GM12878 (cell line): ENCODE results near the gene MS4A7. TPM values are rescaled to one million over a fixed set of nuclear protein-coding genes. Genes with fewer than 3 reads are reported as not detected.

Source experiments
- ATAC-seq: fragments of 200-7000 bp; cut with Tn5 transposase; 3 replicates; pipeline ENCODE4 v1.9.1; 2020; ENCODE audit warnings: mild to moderate bottlenecking, moderate library complexity
- BruUV-seq: library from RNA; stranded (reverse); fragments of 400-500 nt; replicated peaks from 2 replicates; lab custom pipeline; 2021; lab: Mats Ljungman, UMichigan
- CTCF ChIA-PET: fragments of 300-600 bp; sonication (Branson Sonifier 250); formaldehyde crosslinking; extraction: SDS; loops from one replicate; lab custom pipeline; 2021; ENCODE audit warnings: inconsistent platforms; lab: Yijun Ruan, JAX
- POLR2A ChIA-PET: fragments of 350-600 bp; formaldehyde crosslinking; extraction: SDS; loops from one replicate; lab custom pipeline; 2021; ENCODE audit warnings: inconsistent platforms; lab: Charles Lee
- RAD21 ChIA-PET: fragments of 300-600 bp; sonication (Branson Sonifier 250); formaldehyde crosslinking; loops from one replicate; lab custom pipeline; 2023; ENCODE audit warnings: antibody characterized with exemption; ENCODE audit not compliant: unreplicated experiment; lab: Charles Lee
- SMC1A ChIA-PET: fragments of 300-600 bp; sonication (Branson Sonifier 250); formaldehyde crosslinking; loops from one replicate; lab custom pipeline; 2023; ENCODE audit not compliant: unreplicated experiment, uncharacterized antibody; lab: Charles Lee
- DNase-seq: peaks from one replicate; pipeline ENCODE4 v3.0.0-alpha.2; 2011; ENCODE audit warnings: low read depth, low spot score
- FAIRE-seq: peaks from 3 replicates; lab custom pipeline; 2011; peaks lifted over from hg19 to GRCh38; lab: Jason Lieb, UNC
- H2AFZ ChIP-seq: 2 replicates; pipeline ENCODE4 v1.6.0; 2011; ENCODE audit warnings: low read depth, low read length, control low read depth; ENCODE audit not compliant: control insufficient read depth
- H3K27ac ChIP-seq: 2 replicates; pipeline ENCODE4 v1.5.1; 2011; ENCODE audit warnings: control low read depth; ENCODE audit not compliant: control insufficient read depth, insufficient read depth
- H3K27me3 ChIP-seq, 2 experiments: replicated peaks in 1 of 2; 2 replicates each; pipeline versions ENCODE4 v1.6.0 to v1.6.1; 2011; ENCODE audit warnings: low read length in 1 of 2; ENCODE audit not compliant: control insufficient read depth in 2 of 2, insufficient read depth in 2 of 2
- H3K36me3 ChIP-seq, 2 experiments: 2 replicates each; pipeline ENCODE4 v1.5.1; 2011; ENCODE audit warnings: low read length in 1 of 2; ENCODE audit not compliant: control insufficient read depth in 2 of 2, insufficient read depth in 2 of 2
- H3K4me1 ChIP-seq: 2 replicates; pipeline ENCODE4 v1.6.1; 2011; ENCODE audit warnings: mild to moderate bottlenecking, low read length, moderate library complexity, mixed read lengths; ENCODE audit not compliant: control insufficient read depth, insufficient read depth
- H3K4me2 ChIP-seq: 2 replicates; pipeline ENCODE4 v1.6.0; 2011; ENCODE audit warnings: control low read depth; ENCODE audit not compliant: control insufficient read depth, insufficient read depth
- H3K4me3 ChIP-seq: fragments of 200-600 bp; sonication (generic); 2 replicates; pipeline ENCODE4 v1.5.1; 2016
- H3K79me2 ChIP-seq: 2 replicates; pipeline ENCODE4 v1.6.0; 2011; ENCODE audit warnings: low read length; ENCODE audit not compliant: control insufficient read depth, insufficient read depth
- H3K9ac ChIP-seq: 2 replicates; pipeline ENCODE4 v1.8.0; 2011; ENCODE audit warnings: low read length, control low read depth, mixed read lengths; ENCODE audit not compliant: control insufficient read depth, insufficient read depth
- H3K9me3 ChIP-seq: replicated peaks from 3 replicates; pipeline ENCODE4 v1.5.1; 2011; ENCODE audit warnings: mild to moderate bottlenecking, low read length; ENCODE audit not compliant: control insufficient read depth, insufficient read depth
- H4K20me1 ChIP-seq: 2 replicates; pipeline ENCODE4 v1.6.0; 2011; ENCODE audit not compliant: control insufficient read depth, insufficient read depth
- GABPA ChIP-seq: IDR thresholded peaks from 2 replicates; pipeline ENCODE4 v1.6.1; 2014; ENCODE audit warnings: antibody characterized with exemption, low read depth, mild to moderate bottlenecking, inconsistent platforms
- IRF4 ChIP-seq: IDR thresholded peaks from 2 replicates; pipeline ENCODE4 v1.6.1; 2011; ENCODE audit warnings: low read depth, low read length
- LARP7 ChIP-seq: fragments of 450-650 bp; IDR thresholded peaks from 2 replicates; pipeline ENCODE4 v1.6.1; 2017; ENCODE audit warnings: mild to moderate bottlenecking
- MEF2A ChIP-seq: IDR thresholded peaks from 2 replicates; pipeline ENCODE4 v1.6.1; 2011; ENCODE audit warnings: low read depth, mild to moderate bottlenecking, low read length, moderate library complexity; ENCODE audit not compliant: insufficient read depth
- MTA2 ChIP-seq: fragments of 450-650 bp; IDR thresholded peaks from 2 replicates; pipeline ENCODE4 v1.6.1; 2016; ENCODE audit warnings: low read depth, mild to moderate bottlenecking, moderate library complexity
- NR2C1 ChIP-seq: fragments of 450-650 bp; IDR thresholded peaks from 2 replicates; pipeline ENCODE4 v1.6.1; 2017; ENCODE audit warnings: antibody characterized with exemption, mild to moderate bottlenecking, moderate library complexity
- PML ChIP-seq: IDR thresholded peaks from 2 replicates; pipeline ENCODE4 v1.6.1; 2012; ENCODE audit warnings: low read length, inconsistent platforms
- RAD51 ChIP-seq: fragments of 450-650 bp; IDR thresholded peaks from 2 replicates; pipeline ENCODE4 v1.6.1; 2016; ENCODE audit warnings: moderate library complexity, mild to moderate bottlenecking, inconsistent platforms
- RCOR1 ChIP-seq: conservative IDR thresholded peaks from 2 replicates; pipeline ENCODE4 v1.6.1; 2012; ENCODE audit warnings: low read depth, low read length, improper control_type of control experiment
- SIX5 ChIP-seq: IDR thresholded peaks from 2 replicates; pipeline ENCODE4 v1.6.1; 2011; ENCODE audit warnings: mild to moderate bottlenecking, low read depth, low read length, moderate library complexity; ENCODE audit not compliant: severe bottlenecking
- SMARCA5 ChIP-seq: fragments of 450-650 bp; IDR thresholded peaks from 2 replicates; pipeline ENCODE4 v1.6.1; 2017; ENCODE audit warnings: mild to moderate bottlenecking
- STAT3 ChIP-seq: IDR thresholded peaks from 2 replicates; pipeline ENCODE4 v1.6.1; 2011; ENCODE audit warnings: low read depth, low read length, improper control_type of control experiment
- TBL1XR1 ChIP-seq: IDR thresholded peaks from 2 replicates; pipeline ENCODE4 v1.6.1; 2012; ENCODE audit warnings: low read depth, low read length, improper control_type of control experiment
- YY1 ChIP-seq: IDR thresholded peaks from 2 replicates; pipeline ENCODE4 v1.6.1; 2011; ENCODE audit warnings: low read depth, mild to moderate bottlenecking, low read length
- ZBTB33 ChIP-seq: fragments of 450-650 bp; IDR thresholded peaks from 2 replicates; pipeline ENCODE4 v1.6.1; 2017; ENCODE audit warnings: mild to moderate bottlenecking
- WGBS: methylation state at CpG from one replicate; pipeline ENCODE4 v1.1.6; 2016; ENCODE audit warnings: low lambda C conversion rate; ENCODE audit not compliant: insufficient replicate concordance, insufficient coverage; ENCODE audit errors: missing lambda C conversion rate; 5-methylcytosine and 5-hydroxymethylcytosine counted together
- in situ Hi-C: fragments of 300-500 bp; cut with MboI; formaldehyde crosslinking; loops from 9 replicates; pipeline ENCODE4 v1.14.3; 2018; ENCODE audit warnings: mixed read lengths
- intact Hi-C: fragments of 100-400 bp; cut with micrococcal nuclease; formaldehyde crosslinking; loops from one replicate; pipeline ENCODE4 v1.14.2; 2022; ENCODE audit not compliant: unreplicated experiment
- polyA plus RNA-seq, 11 experiments: library from polyadenylated mRNA; depleted of rRNA in 4 of 11; unstranded in 6 of 11; stranded (reverse) in 5 of 11; fragments of >200 nt; fragmentation: Nextera tagmentation in 4 of 11; fragmentation: Illumina TruSeq in 1 of 11; extraction: Ambion mirVana in 4 of 11; extraction: Trizol in 1 of 11; gene quantifications; 1 replicate in 1 of 11; 2 replicates in 10 of 11; pipeline versions ENCODE4 v1.2.1 to v1.2.3, GENCODE V29; 2011 to 2016; ENCODE audit warnings: inconsistent platforms in 2 of 11, missing spikeins in 2 of 11, low read depth in 1 of 11
- total RNA-seq, 4 experiments: library from RNA; depleted of rRNA in 3 of 4; stranded (reverse); fragments of >200 nt in 3 of 4; fragmentation: Illumina TruSeq in 1 of 4; extraction: Trizol in 1 of 4; gene quantifications; 2 replicates each; pipeline versions ENCODE4 v1.2.1 to v1.2.3, GENCODE V29; 2013 to 2021
- TF ChIP-seq, protein P1 (sequence below): IDR thresholded peaks from 2 replicates; pipeline ENCODE4 v1.6.1; 2012; ENCODE audit warnings: mild to moderate bottlenecking, low read depth, low read length
- TF ChIP-seq, protein P2 (sequence below): IDR thresholded peaks from 2 replicates; pipeline ENCODE4 v1.6.1; 2011; ENCODE audit warnings: mild to moderate bottlenecking, low read depth, low read length, moderate library complexity; ENCODE audit not compliant: insufficient replicate concordance
- TF ChIP-seq, protein P3 (sequence below): IDR thresholded peaks from 2 replicates; pipeline ENCODE4 v1.6.1; 2011; ENCODE audit warnings: low read depth, mild to moderate bottlenecking, low read length, moderate library complexity, borderline replicate concordance; ENCODE audit errors: extremely low read depth

MS4A7 gene
- total and polyA plus RNA-seq, 10 of the 15 experiments (the other 5 are each of a cell fraction or from before 2014, with no cell fraction given): 1.7 to 17.0 (median 3.7) TPM

DNA sequence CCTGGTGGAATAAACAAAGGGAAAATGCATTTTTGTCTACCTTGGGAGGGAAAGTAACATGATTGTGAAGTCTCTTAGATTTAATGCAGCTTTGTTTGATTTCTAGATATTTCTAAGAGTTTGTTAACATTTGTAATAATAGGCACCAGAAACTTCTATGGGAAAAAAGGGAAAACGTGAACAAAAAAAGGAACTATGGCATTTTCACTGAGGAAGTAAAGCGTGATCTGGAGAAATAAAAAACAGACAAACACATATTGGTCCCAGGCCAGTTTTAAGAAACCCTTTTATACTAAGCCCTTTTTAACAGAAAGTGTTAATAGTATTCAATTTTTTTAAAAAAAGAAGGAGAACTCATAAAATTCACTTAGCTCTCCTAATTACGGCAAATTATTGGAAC, 6.9 kb upstream of the MS4A7 start (continued):
- TF ChIP-seq, protein P1, sequence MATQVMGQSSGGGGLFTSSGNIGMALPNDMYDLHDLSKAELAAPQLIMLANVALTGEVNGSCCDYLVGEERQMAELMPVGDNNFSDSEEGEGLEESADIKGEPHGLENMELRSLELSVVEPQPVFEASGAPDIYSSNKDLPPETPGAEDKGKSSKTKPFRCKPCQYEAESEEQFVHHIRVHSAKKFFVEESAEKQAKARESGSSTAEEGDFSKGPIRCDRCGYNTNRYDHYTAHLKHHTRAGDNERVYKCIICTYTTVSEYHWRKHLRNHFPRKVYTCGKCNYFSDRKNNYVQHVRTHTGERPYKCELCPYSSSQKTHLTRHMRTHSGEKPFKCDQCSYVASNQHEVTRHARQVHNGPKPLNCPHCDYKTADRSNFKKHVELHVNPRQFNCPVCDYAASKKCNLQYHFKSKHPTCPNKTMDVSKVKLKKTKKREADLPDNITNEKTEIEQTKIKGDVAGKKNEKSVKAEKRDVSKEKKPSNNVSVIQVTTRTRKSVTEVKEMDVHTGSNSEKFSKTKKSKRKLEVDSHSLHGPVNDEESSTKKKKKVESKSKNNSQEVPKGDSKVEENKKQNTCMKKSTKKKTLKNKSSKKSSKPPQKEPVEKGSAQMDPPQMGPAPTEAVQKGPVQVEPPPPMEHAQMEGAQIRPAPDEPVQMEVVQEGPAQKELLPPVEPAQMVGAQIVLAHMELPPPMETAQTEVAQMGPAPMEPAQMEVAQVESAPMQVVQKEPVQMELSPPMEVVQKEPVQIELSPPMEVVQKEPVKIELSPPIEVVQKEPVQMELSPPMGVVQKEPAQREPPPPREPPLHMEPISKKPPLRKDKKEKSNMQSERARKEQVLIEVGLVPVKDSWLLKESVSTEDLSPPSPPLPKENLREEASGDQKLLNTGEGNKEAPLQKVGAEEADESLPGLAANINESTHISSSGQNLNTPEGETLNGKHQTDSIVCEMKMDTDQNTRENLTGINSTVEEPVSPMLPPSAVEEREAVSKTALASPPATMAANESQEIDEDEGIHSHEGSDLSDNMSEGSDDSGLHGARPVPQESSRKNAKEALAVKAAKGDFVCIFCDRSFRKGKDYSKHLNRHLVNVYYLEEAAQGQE: no peak
- no peak for TF ChIP-seq NR2C1
- TF ChIP-seq, all 136 proteins: peak for 0

GRCh38 chr11:60371854-60372253, 6.5 kb upstream of the MS4A7 start:
- no peaks in the 10 kb centered on the region for H4K20me1 ChIP-seq
- DNase-seq (no peak), ATAC-seq (no peak), FAIRE-seq (no peak)
- H3K27me3 ChIP-seq: no peaks in the 10 kb centered on the region
- peaks cover 8% of the 10 kb centered on the region; the same call in 2 of the 3 replicates for H3K9me3 ChIP-seq
- H3K4me3 ChIP-seq: no peak overlapping the region
- BruUV-seq: no TSS peak
- no peak overlapping the region for H3K9ac ChIP-seq
- H3K36me3 ChIP-seq: no peaks in the 10 kb centered on the region
- H3K4me2 ChIP-seq: no peak overlapping the region
- no peak overlapping the region for H2AFZ ChIP-seq
- SMC1A ChIA-PET: interaction anchor here (11.1 to 11.3 kb wide), 2 partner anchors 9 to 87 kb away, joined by 124 to 298 read pairs; partner anchors contain the start of genes MS4A1 and MS4A7
- H3K79me2 ChIP-seq: no peaks in the 10 kb centered on the region
- CTCF ChIA-PET: interaction anchor here (0.9 to 3.6 kb wide), 4 partner anchors 9 to 87 kb away, joined by 4 to 16 read pairs (median 4); partner anchors contain the start of gene MS4A1
- H3K27ac ChIP-seq: no peak overlapping the region
- intact Hi-C loops: no loop called here
- in situ Hi-C loops: no loop called here
- 100% methylated on average over 1 of the region's 1 CpG for WGBS
- RAD21 ChIA-PET: interaction anchor here (2.2 kb wide), 1 partner anchor 115 kb away, joined by 6 read pairs; no protein-coding TSS in a partner anchor
- POLR2A ChIA-PET: interaction anchor here (1.2 kb wide), 1 partner anchor 84 kb away, joined by 5 read pairs; the partner anchor contains the start of gene MS4A1
- peaks cover 5% of the 10 kb centered on the region for H3K4me1 ChIP-seq
- TF ChIP-seq GABPA (no peak), LARP7 (no peak), TBL1XR1 (no peak), MEF2A (no peak), MTA2 (no peak), RCOR1 (no peak), PML (no peak), SIX5 (no peak), IRF4 (no peak), SMARCA5 (no peak), RAD51 (no peak), YY1 (no peak), ZBTB33 (no peak), STAT3 (no peak)
- TF ChIP-seq, protein P2, sequence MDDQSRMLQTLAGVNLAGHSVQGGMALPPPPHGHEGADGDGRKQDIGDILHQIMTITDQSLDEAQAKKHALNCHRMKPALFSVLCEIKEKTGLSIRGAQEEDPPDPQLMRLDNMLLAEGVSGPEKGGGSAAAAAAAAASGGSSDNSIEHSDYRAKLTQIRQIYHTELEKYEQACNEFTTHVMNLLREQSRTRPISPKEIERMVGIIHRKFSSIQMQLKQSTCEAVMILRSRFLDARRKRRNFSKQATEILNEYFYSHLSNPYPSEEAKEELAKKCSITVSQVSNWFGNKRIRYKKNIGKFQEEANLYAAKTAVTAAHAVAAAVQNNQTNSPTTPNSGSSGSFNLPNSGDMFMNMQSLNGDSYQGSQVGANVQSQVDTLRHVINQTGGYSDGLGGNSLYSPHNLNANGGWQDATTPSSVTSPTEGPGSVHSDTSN: no peak
- TF ChIP-seq, protein P3, sequence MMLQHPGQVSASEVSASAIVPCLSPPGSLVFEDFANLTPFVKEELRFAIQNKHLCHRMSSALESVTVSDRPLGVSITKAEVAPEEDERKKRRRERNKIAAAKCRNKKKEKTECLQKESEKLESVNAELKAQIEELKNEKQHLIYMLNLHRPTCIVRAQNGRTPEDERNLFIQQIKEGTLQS: no peak
